ENCODE measurements around the gene IQUB. TPM values are rescaled to one million over a fixed set of nuclear protein-coding genes. Genes with fewer than 3 reads are reported as not detected.

IQUB gene
- total RNA-seq, 4 donors from 2014 or later: 0.83 to 13.3 (median 6.7) TPM

GRCh38 chr7:123433665-123434064 lies 100.7 kb downstream of the IQUB start:
- intact Hi-C loops (cut with DNase I): no loop called here
- H3K27me3 ChIP-seq: no peaks in the 10 kb centered on the region
- no peak overlapping the region for H3K4me3 ChIP-seq
- no peak for DNase-seq (ENCODE audit: extremely low spot score)
- no peak overlapping the region for H3K27ac ChIP-seq (replicated peaks in 1 of 4)
- H3K9me3 ChIP-seq: no peaks in the 10 kb centered on the region
- H3K36me3 ChIP-seq: no peaks in the 10 kb centered on the region
- H3K4me1 ChIP-seq: peaks cover 0 to 17% (median 9%) of the 10 kb centered on the region in 4 donors
- TF ChIP-seq EP300 (IDR thresholded peaks at IDR 0.05) (no peak), CTCF (IDR thresholded peaks at IDR 0.05) (no peak), POLR2A (IDR thresholded peaks at IDR 0.05; ENCODE audit: low read depth) (no peak), POLR2AphosphoS5 (IDR thresholded peaks at IDR 0.05) (no peak)

- no peaks in the 10 kb centered on the region for H3K36me3 ChIP-seq
- intact Hi-C loops (cut with DNase I): no loop called here
- no peak for DNase-seq (ENCODE audit: extremely low spot score)
- no peak overlapping the region for H3K27ac ChIP-seq (replicated peaks in 1 of 4)
- H3K4me3 ChIP-seq: no peak overlapping the region
- no peak for TF ChIP-seq CTCF (IDR thresholded peaks at IDR 0.05)
- TF ChIP-seq POLR2A (IDR thresholded peaks at IDR 0.05; ENCODE audit: low read depth): no peak
- TF ChIP-seq POLR2AphosphoS5 (IDR thresholded peaks at IDR 0.05): no peak
- no peak for TF ChIP-seq EP300 (IDR thresholded peaks at IDR 0.05)
- WGBS: 63% methylated on average over 2 of the region's 2 CpGs
- no peaks in the 10 kb centered on the region for H3K27me3 ChIP-seq
- H3K9me3 ChIP-seq: no peaks in the 10 kb centered on the region
- H3K4me1 ChIP-seq: peaks cover 0 to 17% (median 9%) of the 10 kb centered on the region in 4 donors
Measured at GRCh38 chr7:123432601-123433000, 101.8 kb downstream of the IQUB start.

- intact Hi-C loops (cut with DNase I): no loop called here
- DNase-seq (ENCODE audit: extremely low spot score): no peak
- WGBS: 87% methylated on average over 5 of the region's 5 CpGs
- Histone ChIP-seq H3K36me3 (no peaks in the 10 kb centered on the region), H3K27me3 (no peaks in the 10 kb centered on the region), H3K4me3 (no peak overlapping the region), H3K27ac (replicated peaks in 1 of 4) (no peak overlapping the region), H3K4me1 (peaks cover 0 to 17% (median 9%) of the 10 kb centered on the region in 4 donors), H3K9me3 (no peaks in the 10 kb centered on the region)
- TF ChIP-seq POLR2A (IDR thresholded peaks at IDR 0.05; ENCODE audit: low read depth) (no peak), CTCF (IDR thresholded peaks at IDR 0.05) (no peak)
Measured at GRCh38 chr7:123431075-123431614, 103.2 kb downstream of the IQUB start.

- Histone ChIP-seq H3K4me3 (no peak overlapping the region), H3K27me3 (no peaks in the 10 kb centered on the region), H3K4me1 (no peaks in the 10 kb centered on the region), H3K27ac (replicated peaks in 1 of 4) (no peak overlapping the region), H3K9me3 (peaks cover 0 to 19% (median 11%) of the 10 kb centered on the region in 4 donors), H3K36me3 (no peaks in the 10 kb centered on the region)
- no peak for TF ChIP-seq EP300 (IDR thresholded peaks at IDR 0.05)
- intact Hi-C loops (cut with DNase I): no loop called here
- no peak for DNase-seq (ENCODE audit: extremely low spot score)
Measured at GRCh38 chr7:123425246-123425645, 109.1 kb downstream of the IQUB start.

GRCh38 chr7:123424463-123424862 lies 109.9 kb downstream of the IQUB start:
- no peak for DNase-seq (ENCODE audit: extremely low spot score)
- intact Hi-C loops (cut with DNase I): no loop called here
- Histone ChIP-seq H3K27ac (replicated peaks in 1 of 4) (no peak overlapping the region), H3K27me3 (no peaks in the 10 kb centered on the region), H3K9me3 (peaks cover 0 to 19% (median 11%) of the 10 kb centered on the region in 4 donors), H3K4me3 (no peak overlapping the region), H3K4me1 (no peaks in the 10 kb centered on the region), H3K36me3 (no peaks in the 10 kb centered on the region)
- no peak for TF ChIP-seq POLR2A (IDR thresholded peaks at IDR 0.05; ENCODE audit: low read depth)
- TF ChIP-seq POLR2AphosphoS5 (IDR thresholded peaks at IDR 0.05): no peak
- TF ChIP-seq CTCF (IDR thresholded peaks at IDR 0.05): no peak
- TF ChIP-seq EP300 (IDR thresholded peaks at IDR 0.05): no peak

Measured in esophagus muscularis mucosa (tissue), 4 donors.